Astrocyte (in vitro differentiated cells and primary cell): ENCODE data around the gene FHIT. TPM values are rescaled to one million over a fixed set of nuclear protein-coding genes. Genes with fewer than 3 reads are reported as not detected.

Experiments
- DNase-seq: peaks from one replicate; pipeline ENCODE4 v3.0.0-alpha.2; 2010; ENCODE audit warnings: low read depth
- FAIRE-seq: peaks from 2 replicates; lab custom pipeline; 2011; peaks lifted over from hg19 to GRCh38; lab: Jason Lieb, UNC
- H2AFZ ChIP-seq: 2 replicates; pipeline ENCODE4 v1.6.0; 2012; ENCODE audit warnings: low read depth, low read length, inconsistent platforms
- H3K27ac ChIP-seq: 2 replicates; pipeline ENCODE4 v1.5.1; 2011; ENCODE audit warnings: low read depth, low read length, inconsistent platforms
- H3K27me3 ChIP-seq: 2 replicates; pipeline ENCODE4 v1.6.0; 2011; ENCODE audit warnings: low read length, inconsistent platforms; ENCODE audit not compliant: insufficient read depth
- H3K36me3 ChIP-seq: 2 replicates; pipeline ENCODE4 v1.5.1; 2011; ENCODE audit warnings: low read length, inconsistent platforms; ENCODE audit not compliant: insufficient read depth
- H3K4me1 ChIP-seq: 2 replicates; pipeline ENCODE4 v1.5.1; 2011; ENCODE audit warnings: low read length, inconsistent platforms; ENCODE audit not compliant: insufficient read depth
- H3K4me2 ChIP-seq: 2 replicates; pipeline ENCODE4 v1.6.0; 2012; ENCODE audit warnings: low read length, inconsistent platforms
- H3K4me3 ChIP-seq: 2 replicates; pipeline ENCODE4 v1.5.1; 2011; ENCODE audit warnings: low read depth, mild to moderate bottlenecking, low read length, inconsistent platforms; ENCODE audit not compliant: insufficient read depth
- H3K79me2 ChIP-seq: 2 replicates; pipeline ENCODE4 v1.6.0; 2012; ENCODE audit warnings: mild to moderate bottlenecking, low read length, inconsistent platforms; ENCODE audit not compliant: insufficient read depth
- H3K9ac ChIP-seq: 2 replicates; pipeline ENCODE4 v1.6.0; 2012; ENCODE audit warnings: mild to moderate bottlenecking, low read length, inconsistent platforms
- H3K9me3 ChIP-seq: 2 replicates; pipeline ENCODE4 v1.5.1; 2012; ENCODE audit warnings: low read depth, mild to moderate bottlenecking, low read length, inconsistent platforms; ENCODE audit not compliant: insufficient read depth
- H4K20me1 ChIP-seq: 2 replicates; pipeline ENCODE4 v1.6.0; 2012; ENCODE audit warnings: low read length, inconsistent platforms; ENCODE audit not compliant: insufficient read depth
- H3K27ac Mint-ChIP-seq: one replicate; pipeline ENCODE4 v1.8.0; 2021; ENCODE audit warnings: mild to moderate bottlenecking, mixed read lengths; ENCODE audit not compliant: unreplicated experiment
- H3K27me3 Mint-ChIP-seq: one replicate; pipeline ENCODE4 v1.8.0; 2021; ENCODE audit warnings: low read depth, mixed read lengths; ENCODE audit not compliant: unreplicated experiment
- H3K36me3 Mint-ChIP-seq: one replicate; pipeline ENCODE4 v1.8.0; 2021; ENCODE audit warnings: low read depth, mixed read lengths; ENCODE audit not compliant: unreplicated experiment
- H3K4me1 Mint-ChIP-seq: one replicate; pipeline ENCODE4 v1.8.0; 2021; ENCODE audit warnings: low read depth, mixed read lengths; ENCODE audit not compliant: unreplicated experiment
- H3K4me3 Mint-ChIP-seq: one replicate; pipeline ENCODE4 v1.8.0; 2021; ENCODE audit warnings: mild to moderate bottlenecking, moderate library complexity, mixed read lengths; ENCODE audit not compliant: unreplicated experiment
- H3K9me3 Mint-ChIP-seq: one replicate; pipeline ENCODE4 v1.8.0; 2021; ENCODE audit warnings: mild to moderate bottlenecking, mixed read lengths; ENCODE audit not compliant: unreplicated experiment
- CTCF ChIP-seq: IDR thresholded peaks from 2 replicates; pipeline ENCODE4 v1.5.1; 2011; ENCODE audit warnings: low read depth, mild to moderate bottlenecking, inconsistent platforms, low read length, moderate library complexity; ENCODE audit not compliant: insufficient read depth
- EZH2 ChIP-seq: IDR thresholded peaks from 2 replicates; pipeline ENCODE4 v1.6.1; 2012; ENCODE audit warnings: mild to moderate bottlenecking, low read length, inconsistent platforms; ENCODE audit not compliant: insufficient read depth
- total RNA-seq: library from RNA; stranded (reverse); gene quantifications from 2 replicates; pipeline ENCODE4 v1.2.1, GENCODE V29; 2021

Gene FHIT
- total RNA-seq, 1 donor from 2014 or later, result 6.7 TPM

GRCh38 chr3:61299343-61300005 is 48.2 kb upstream of the FHIT start:
- H3K27ac ChIP-seq, result no peak overlapping the region
- no peaks in the 10 kb centered on the region for H4K20me1 ChIP-seq
- DNase-seq, result no peak
- no peak for TF ChIP-seq EZH2
- H3K4me2 ChIP-seq, result no peak overlapping the region
- H3K27me3 Mint-ChIP-seq, result no peaks in the 10 kb centered on the region
- no peak overlapping the region for H3K4me3 ChIP-seq
- no peaks in the 10 kb centered on the region for H3K9me3 Mint-ChIP-seq
- FAIRE-seq, result no peak
- H3K36me3 ChIP-seq, result no peaks in the 10 kb centered on the region
- no peaks in the 10 kb centered on the region for H3K9me3 ChIP-seq
- H3K4me3 Mint-ChIP-seq, result no peak overlapping the region
- H3K27me3 ChIP-seq, result no peaks in the 10 kb centered on the region
- no peaks in the 10 kb centered on the region for H3K4me1 ChIP-seq
- no peak overlapping the region for H2AFZ ChIP-seq
- no peak overlapping the region for H3K9ac ChIP-seq
- no peaks in the 10 kb centered on the region for H3K36me3 Mint-ChIP-seq
- no peaks in the 10 kb centered on the region for H3K4me1 Mint-ChIP-seq
- H3K27ac Mint-ChIP-seq, result no peak overlapping the region
- no peaks in the 10 kb centered on the region for H3K79me2 ChIP-seq

GRCh38 chr3:61297821-61298220 is 46.6 kb upstream of the FHIT start:
- H3K79me2 ChIP-seq, result no peaks in the 10 kb centered on the region
- no peaks in the 10 kb centered on the region for H3K36me3 ChIP-seq
- Mint-ChIP-seq H3K27me3 (peaks cover 3% of the 10 kb centered on the region), H3K36me3 (no peaks in the 10 kb centered on the region), H3K27ac (no peak overlapping the region), H3K4me3 (no peak overlapping the region), H3K4me1 (no peaks in the 10 kb centered on the region), H3K9me3 (no peaks in the 10 kb centered on the region)
- no peak overlapping the region for H3K9ac ChIP-seq
- no peaks in the 10 kb centered on the region for H3K4me1 ChIP-seq
- no peak overlapping the region for H3K27ac ChIP-seq
- no peak overlapping the region for H3K4me3 ChIP-seq
- no peaks in the 10 kb centered on the region for H4K20me1 ChIP-seq
- no peak overlapping the region for H3K4me2 ChIP-seq
- H3K9me3 ChIP-seq, result no peaks in the 10 kb centered on the region
- FAIRE-seq, result no peak
- no peak for TF ChIP-seq CTCF
- no peak for TF ChIP-seq EZH2
- no peak for DNase-seq
- H2AFZ ChIP-seq, result no peak overlapping the region
- H3K27me3 ChIP-seq, result no peaks in the 10 kb centered on the region

GRCh38 chr3:61288446-61288845 is 37.2 kb upstream of the FHIT start:
- H3K36me3 ChIP-seq, result no peaks in the 10 kb centered on the region
- H3K79me2 ChIP-seq, result no peaks in the 10 kb centered on the region
- H3K4me1 Mint-ChIP-seq, result no peaks in the 10 kb centered on the region
- H3K9ac ChIP-seq, result no peak overlapping the region
- H3K4me2 ChIP-seq, result no peak overlapping the region
- no peak for TF ChIP-seq EZH2
- TF ChIP-seq CTCF, result no peak
- no peak overlapping the region for H2AFZ ChIP-seq
- H3K27ac ChIP-seq, result no peak overlapping the region
- H3K4me3 Mint-ChIP-seq, result no peak overlapping the region
- no peaks in the 10 kb centered on the region for H3K4me1 ChIP-seq
- FAIRE-seq (no peak), DNase-seq (no peak)
- H3K27me3 Mint-ChIP-seq, result no peaks in the 10 kb centered on the region
- H3K9me3 ChIP-seq, result no peaks in the 10 kb centered on the region
- no peaks in the 10 kb centered on the region for H3K36me3 Mint-ChIP-seq
- H3K9me3 Mint-ChIP-seq, result no peaks in the 10 kb centered on the region
- no peaks in the 10 kb centered on the region for H4K20me1 ChIP-seq
- H3K27ac Mint-ChIP-seq, result no peak overlapping the region
- no peak overlapping the region for H3K4me3 ChIP-seq
- H3K27me3 ChIP-seq, result no peaks in the 10 kb centered on the region
